ENCODE data around the gene B4GALNT1.
"Not testable (repeated sequence)": the region's sequence is repeated elsewhere in the genome, so short reads cannot be mapped to it uniquely, and the experiment has no call there.

The B4GALNT1 gene

DNA sequence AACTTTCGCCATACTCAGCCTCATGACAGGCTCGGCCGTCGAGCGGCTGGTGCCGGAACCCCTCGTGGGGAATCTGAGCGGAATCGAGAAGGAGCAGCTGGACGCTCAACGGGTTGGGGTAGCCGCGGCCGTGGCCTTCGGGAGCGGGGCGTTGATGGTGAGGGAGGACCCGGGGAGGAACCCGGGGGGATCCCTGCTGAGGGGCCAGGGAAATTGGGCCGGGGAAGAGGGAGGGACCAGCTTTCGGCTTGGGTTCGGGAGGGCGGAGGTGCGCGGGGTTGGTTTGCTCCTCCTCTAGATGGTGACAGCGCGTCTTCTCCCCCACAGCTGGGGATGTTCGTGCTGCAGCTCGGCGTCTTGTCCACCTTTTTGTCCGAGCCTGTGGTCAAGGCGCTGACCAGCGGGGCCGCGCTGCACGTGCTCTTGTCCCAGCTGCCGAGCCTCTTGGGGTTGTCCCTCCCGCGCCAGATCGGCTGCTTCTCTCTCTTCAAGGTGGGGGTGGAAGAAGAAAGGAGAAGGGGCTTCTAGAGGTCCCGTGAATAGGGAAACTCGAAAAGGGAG lies 12.0 kb downstream of the B4GALNT1 start:
- TF ChIP-seq, protein P1, sequence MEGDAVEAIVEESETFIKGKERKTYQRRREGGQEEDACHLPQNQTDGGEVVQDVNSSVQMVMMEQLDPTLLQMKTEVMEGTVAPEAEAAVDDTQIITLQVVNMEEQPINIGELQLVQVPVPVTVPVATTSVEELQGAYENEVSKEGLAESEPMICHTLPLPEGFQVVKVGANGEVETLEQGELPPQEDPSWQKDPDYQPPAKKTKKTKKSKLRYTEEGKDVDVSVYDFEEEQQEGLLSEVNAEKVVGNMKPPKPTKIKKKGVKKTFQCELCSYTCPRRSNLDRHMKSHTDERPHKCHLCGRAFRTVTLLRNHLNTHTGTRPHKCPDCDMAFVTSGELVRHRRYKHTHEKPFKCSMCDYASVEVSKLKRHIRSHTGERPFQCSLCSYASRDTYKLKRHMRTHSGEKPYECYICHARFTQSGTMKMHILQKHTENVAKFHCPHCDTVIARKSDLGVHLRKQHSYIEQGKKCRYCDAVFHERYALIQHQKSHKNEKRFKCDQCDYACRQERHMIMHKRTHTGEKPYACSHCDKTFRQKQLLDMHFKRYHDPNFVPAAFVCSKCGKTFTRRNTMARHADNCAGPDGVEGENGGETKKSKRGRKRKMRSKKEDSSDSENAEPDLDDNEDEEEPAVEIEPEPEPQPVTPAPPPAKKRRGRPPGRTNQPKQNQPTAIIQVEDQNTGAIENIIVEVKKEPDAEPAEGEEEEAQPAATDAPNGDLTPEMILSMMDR (IDR thresholded peaks at IDR 0.05; ENCODE audit: borderline replicate concordance, insufficient read depth, low read depth, low read length): no peak
- no peak overlapping the region for H3K4me3 ChIP-seq (ENCODE audit: low read depth, low read length)

DNA sequence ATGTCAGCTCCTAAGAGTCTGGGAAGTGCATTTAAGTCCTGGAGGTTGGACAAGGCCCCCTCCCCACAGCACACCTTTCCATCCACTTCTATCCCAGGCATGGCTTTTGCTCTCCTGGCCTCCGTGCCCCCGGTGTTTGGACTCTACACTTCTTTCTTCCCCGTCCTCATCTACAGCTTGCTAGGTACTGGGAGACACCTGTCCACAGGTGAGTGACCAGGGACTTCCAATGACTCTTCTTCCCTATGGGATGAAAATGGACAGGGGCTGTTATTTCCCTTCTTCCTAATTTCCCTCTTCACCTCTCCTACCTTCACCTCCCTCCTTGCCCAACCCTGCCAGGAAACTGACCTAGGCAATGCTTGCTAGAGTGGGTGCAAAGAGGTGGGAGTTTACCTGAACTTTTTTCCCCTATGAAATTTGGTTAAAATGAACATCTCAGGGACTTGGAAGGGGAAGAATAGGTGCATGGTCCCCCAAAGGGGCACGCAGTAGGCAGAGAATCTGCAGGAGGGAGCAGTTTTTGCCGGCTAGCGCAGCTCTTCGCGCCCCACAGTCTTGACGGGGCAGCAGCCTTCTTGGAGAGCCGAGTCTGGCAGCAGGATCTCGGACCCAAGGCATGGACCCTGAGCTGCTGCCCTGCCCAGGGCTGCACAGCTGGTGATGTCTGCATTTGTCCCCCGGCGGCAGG lies 12.6 kb downstream of the B4GALNT1 start:
- TF ChIP-seq, protein P1 (IDR thresholded peaks at IDR 0.05; ENCODE audit: borderline replicate concordance, insufficient read depth, low read depth, low read length): no peak
- H3K4me3 ChIP-seq (ENCODE audit: low read depth, low read length): no peak overlapping the region

DNA sequence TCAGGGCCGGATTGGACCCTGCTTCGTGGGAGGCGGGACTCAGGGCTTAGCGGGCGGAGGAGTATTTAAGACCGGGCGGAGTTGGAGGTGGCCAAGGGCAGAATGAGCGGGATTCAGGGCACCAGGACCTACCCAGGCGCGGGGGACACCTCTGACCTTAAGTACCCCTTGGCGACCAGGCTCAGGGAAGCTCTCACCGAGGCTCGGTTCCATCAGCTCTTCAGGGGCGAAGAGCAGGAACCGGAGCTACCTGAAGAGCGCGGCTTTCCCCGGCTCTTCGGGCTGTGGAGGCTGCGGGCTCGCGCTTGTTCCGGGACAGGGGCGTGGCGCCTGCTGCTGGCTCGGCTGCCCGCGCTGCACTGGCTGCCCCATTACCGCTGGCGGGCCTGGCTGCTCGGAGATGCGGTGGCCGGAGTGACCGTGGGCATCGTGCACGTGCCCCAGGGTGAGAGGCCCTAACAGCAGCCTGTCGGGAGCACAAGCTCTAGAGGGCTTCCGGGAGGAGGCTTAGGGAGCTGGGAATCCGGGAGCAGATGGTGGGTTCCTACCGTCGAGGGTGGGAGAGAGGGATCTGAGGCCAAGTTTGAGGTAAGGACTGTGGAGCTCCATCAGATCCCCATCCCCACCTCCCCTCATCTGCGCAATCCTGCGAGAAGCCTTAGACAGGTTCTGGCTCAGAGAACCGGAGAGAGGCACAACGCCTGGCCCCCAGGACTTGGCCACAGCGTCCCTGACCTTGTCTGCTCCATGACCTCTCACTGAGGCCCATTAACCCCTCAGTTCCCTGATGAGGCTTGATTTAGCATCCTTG lies 13.4 kb downstream of the B4GALNT1 start:
- TF ChIP-seq, protein P1 (IDR thresholded peaks at IDR 0.05; ENCODE audit: borderline replicate concordance, insufficient read depth, low read depth, low read length): no peak
- H3K4me3 ChIP-seq (ENCODE audit: low read depth, low read length): no peak overlapping the region

DNA sequence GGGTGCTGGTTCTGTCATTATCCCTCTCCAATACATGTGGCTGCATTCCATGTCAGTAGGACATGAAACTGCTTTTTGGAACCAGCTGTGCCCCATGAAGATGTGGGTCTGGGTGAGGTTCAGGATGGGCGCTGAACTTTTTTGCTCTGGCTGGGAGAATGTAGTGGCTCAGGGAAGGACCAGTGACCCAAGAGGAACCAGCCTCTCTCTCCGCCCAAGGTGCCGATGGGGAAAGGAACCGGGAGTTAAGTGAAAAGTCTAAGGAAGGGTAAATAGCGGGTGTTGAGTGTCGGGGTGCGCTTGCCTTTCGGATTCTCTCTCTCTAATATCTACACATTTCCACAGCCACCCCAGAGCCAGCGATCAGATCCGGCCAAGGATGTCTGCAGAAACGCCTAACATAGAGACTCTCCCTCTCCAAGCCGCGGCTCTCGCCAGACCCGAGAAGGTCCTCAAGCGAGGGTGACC lies 14.0 kb downstream of the B4GALNT1 start:
- no peak overlapping the region for H3K4me3 ChIP-seq (ENCODE audit: low read depth, low read length)
- TF ChIP-seq, protein P1 (IDR thresholded peaks at IDR 0.05; ENCODE audit: borderline replicate concordance, insufficient read depth, low read depth, low read length): no peak

DNA sequence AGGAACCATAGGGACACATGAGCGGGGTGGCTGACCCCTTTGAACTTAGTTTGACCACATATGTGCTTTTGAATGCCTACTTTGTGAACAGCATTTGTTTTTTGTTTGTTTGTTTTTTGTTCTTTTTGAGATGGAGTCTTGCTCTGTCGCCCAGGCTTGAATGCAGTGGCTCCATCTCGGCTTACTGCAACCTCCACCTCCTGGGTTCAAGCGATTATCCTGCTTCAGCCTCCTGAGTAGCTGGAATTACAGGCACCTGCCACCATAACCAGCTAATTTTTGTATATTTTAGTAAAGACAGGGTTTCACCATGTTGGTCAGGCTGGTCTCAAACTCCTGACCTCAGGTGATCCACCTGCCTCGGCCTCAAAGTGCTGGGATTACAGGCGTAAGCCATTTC lies 14.6 kb downstream of the B4GALNT1 start:
- not testable (repeated sequence) for H3K4me3 ChIP-seq (ENCODE audit: low read depth, low read length)

DNA sequence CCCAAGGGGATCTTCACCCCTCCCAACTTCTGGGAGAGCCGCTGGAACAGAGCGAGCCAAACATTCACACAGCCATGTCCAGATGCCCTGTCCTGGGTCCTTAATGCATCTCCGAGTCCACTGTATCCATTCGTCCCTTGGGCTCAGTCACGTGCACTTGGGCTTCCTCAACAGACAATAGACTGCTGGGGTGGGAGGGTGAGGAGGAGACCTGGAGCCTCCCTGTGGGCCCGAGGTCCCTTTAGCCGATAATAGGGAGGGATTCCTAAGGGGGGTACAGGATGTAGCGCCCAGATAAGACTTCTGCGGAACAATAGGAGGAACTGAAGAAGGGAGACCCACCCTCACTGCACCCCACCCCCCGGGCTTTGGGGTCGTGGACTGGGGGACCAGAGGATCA lies 15.1 kb downstream of the B4GALNT1 start:
- TF ChIP-seq, protein P1 (IDR thresholded peaks at IDR 0.05; ENCODE audit: borderline replicate concordance, insufficient read depth, low read depth, low read length): no peak
- H3K4me3 ChIP-seq (ENCODE audit: low read depth, low read length): no peak overlapping the region

DNA sequence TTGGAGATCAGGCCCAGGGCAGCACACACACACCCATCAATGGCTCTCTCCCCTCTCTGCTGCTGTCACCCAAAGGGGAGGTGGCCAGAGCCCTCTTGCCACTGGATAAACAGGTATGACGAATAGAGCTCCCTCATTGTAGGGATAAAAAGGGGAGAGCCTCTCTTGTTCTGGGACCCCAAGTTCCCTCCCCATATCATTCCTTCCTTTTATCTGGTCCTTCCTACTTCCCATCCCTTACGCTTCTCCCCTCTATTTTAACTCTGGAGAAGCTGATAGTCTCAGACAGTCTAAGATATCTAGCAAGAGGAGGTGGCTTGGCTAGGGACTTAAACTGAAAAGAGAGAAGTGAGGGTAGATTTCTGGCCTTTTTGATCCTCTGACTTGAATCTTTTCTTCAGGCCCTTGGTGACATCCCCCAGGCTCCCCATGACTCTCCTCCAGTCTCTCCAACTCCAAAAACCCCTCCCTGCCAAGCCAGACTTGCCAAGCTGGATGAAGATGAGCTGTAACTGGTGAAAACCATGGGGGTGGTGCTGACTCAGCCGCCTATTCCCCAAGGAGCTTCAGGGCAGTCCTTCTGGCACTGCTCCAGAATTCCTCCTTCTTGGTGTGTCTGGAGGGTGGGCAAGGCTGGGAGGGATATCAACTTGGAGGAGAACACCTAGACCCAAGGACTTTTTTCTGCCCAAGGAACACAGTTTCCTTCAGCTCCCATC lies 16.5 kb downstream of the B4GALNT1 start:
- no peak overlapping the region for H3K4me3 ChIP-seq (ENCODE audit: low read depth, low read length)
- TF ChIP-seq, protein P1 (IDR thresholded peaks at IDR 0.05; ENCODE audit: borderline replicate concordance, insufficient read depth, low read depth, low read length): no peak
